DMS114 treated with DMSO at 0.1 percent for 48 hours (cell line): ENCODE data around the gene IVD.
"Not testable (repeated sequence)": the region's sequence is repeated elsewhere in the genome, so short reads cannot be mapped to it uniquely, and the experiment has no call there.

ENCODE experiments used
- DNase-seq: peaks from one replicate; lab custom pipeline; 2025; ENCODE audit not compliant: unreplicated experiment; lab: John Stamatoyannopoulos, UW

Gene IVD

DNA sequence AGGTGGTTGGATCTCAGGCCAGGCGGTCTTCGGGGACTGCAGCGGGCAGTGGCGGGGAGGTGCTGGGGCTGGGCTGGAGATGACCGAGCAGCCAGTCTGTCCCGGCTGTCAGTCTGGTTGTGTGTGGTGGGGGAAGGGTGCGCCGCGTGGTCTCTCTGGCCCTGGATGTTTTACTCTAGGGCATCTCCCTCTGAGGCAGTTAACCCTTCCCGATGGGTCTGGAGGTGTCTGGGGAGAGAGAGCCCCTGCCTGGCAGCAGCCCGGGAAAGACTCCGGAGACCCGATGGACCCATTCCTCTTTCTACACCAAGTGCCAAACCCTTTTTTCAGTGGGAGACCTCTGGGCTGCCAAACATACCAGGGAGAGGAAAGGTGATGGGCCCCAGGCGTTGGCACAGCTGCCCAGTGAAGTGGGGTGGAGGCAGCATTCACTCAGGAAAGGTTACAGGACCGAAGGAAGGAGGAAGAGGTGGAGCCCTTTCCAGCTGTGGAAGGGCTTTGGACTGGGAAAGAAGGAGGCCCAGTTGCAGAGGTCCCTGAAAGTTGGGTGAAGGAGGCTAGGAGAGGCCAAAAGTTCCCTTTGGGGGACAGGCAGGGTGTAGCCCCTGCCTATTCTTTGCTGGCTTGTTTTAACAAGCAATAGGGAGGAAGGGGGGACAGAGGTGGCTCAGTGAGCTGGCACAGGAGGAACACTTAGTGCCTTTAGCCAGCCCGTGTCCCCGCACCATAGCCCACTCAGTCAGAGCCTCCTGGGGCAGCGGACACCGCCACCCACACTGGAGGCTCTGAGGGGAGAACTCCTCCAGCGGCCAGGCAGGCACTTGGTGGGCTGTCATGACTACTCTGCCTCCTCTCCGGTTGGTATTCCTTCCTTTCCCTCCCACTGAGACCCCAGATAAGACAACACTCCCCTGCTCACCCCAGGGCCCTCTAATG lies 32.4 kb downstream of the IVD start:
- no peak for DNase-seq

- DNase-seq = no peak
Measured at GRCh38 chr15:40438712-40439111, 33.1 kb downstream of the IVD start.

- DNase-seq = no peak
Measured at GRCh38 chr15:40439461-40439959, 33.9 kb downstream of the IVD start.

GRCh38 chr15:40439960-40440742 lies 34.6 kb downstream of the IVD start:
- DNase-seq = no peak

GRCh38 chr15:40440743-40441564 lies 35.4 kb downstream of the IVD start, which contains the start of gene BAHD1:
Gene BAHD1, plus strand, starts transcription at chr15:40440953. Its CDS starts 17,512 bp downstream, at chr15:40458465.
- peak; percentile 81 for DNase-seq

DNA sequence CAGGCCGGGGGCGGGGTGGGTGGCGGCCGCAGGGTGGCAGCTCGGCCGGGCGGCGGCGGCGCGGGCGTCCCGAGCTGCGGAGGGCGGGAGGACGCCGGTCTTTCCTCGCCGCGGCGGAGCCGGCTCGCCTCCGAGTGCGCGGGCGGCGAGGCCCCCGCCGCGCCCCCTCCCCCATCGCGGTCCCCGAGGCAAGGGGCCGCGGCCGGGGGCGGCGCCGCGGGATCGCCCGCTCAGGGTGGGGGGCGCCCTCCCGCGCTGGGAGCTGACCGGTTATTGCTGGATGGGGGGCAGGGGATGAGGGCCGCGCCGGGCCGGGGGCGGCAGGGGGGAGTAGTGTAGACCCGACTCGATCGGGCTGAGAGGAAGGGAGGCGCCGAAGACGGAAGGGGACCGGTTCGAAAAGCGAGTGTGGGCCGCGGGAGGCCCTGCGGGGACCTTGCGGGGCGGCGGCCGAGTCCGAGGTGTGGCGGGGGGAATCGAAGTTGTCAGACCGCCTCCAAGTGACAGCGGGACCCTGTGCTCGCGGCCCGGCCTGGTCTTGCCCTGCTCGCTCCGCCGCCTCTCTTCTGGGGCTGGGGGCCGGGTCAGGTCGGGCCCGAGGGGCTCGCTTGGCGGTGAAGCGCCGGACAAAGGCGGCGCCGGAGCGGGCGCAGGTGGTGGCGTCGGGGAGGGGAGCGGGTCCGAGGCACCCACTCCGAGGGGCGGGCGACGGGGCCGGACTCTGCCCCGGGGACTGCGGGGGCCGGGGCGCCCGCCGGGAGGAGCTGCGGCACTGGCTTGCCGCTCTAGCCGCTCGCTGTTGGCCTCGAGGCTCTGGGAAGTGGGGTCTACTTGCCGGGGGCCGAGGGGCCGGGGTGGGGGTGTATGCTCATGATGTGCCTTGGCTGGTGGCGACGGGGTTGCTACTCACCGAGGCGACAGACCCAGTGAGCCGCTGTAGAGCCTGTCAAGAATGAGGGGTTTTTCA lies 36.3 kb downstream of the IVD start:
- DNase-seq = no peak

DNA sequence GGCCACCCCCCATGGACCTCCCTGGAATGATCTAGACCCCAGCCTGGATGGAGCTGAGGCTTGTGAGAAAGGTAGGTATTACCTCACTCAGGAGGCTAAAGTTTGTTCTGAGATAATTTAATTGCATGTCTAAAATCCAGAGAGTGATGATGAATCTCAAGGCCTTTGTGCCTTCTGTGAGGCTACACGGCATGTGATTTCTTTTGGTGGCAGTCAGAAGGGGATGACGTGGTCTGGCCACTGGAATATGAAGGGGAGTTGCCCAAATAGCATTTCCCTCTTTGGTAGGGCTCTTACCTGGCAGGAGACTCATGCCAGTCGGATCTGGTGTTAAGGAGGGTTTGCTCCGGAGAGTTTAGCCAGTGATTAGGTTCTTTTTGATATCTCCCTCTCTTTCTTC lies 37.7 kb downstream of the IVD start:
- DNase-seq = no peak

DNA sequence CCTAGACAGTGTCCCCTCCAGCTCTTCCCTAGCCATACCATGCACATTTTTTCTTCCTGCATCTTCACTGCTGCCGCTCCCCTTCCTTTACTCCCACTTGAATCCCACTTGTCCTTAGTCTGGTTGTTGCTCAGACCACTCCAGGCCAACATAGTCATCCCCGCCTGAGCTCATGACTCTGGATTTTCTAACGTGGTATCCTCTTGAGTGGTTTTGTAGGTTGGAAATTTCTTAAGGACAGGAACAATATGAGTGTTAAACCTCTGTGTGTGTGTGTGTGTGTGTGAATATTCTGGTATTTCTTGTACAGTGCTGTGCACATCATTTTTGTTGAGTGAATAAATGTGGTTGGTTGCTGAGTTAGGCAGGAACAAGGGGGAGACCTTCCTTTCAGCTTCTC lies 38.3 kb downstream of the IVD start:
- DNase-seq = no peak

DNA sequence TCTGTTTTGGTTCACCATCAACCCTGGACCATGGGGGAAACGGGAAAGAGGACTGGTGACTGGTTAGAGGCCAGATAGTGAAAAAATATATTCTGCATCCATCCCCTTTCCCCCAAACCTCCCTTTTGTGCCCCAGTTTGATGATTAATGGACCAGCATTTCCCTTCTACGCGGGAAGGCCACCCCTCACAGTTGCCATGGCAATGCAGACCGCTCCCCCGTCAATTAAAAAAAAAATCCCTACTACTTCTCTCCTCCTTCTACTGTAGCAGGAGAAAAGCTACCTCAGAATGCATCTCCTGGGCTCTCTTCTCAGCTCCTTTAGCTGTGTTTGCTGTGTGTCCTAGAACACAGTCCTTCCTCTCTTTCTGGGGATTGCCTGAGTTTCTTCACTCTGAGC lies 39.1 kb downstream of the IVD start:
- no peak for DNase-seq

- no peak for DNase-seq
Measured at GRCh38 chr15:40445421-40445922, 39.9 kb downstream of the IVD start.

- DNase-seq = no peak
Measured at GRCh38 chr15:40446144-40446543, 40.5 kb downstream of the IVD start.

GRCh38 chr15:40448354-40448753 lies 42.8 kb downstream of the IVD start:
- no peak for DNase-seq

- DNase-seq = no peak
Measured at GRCh38 chr15:40449275-40449674, 43.7 kb downstream of the IVD start.

GRCh38 chr15:40450047-40450446 lies 44.5 kb downstream of the IVD start:
- DNase-seq = no peak

GRCh38 chr15:40451527-40452158 lies 46.0 kb downstream of the IVD start:
- DNase-seq = no peak

DNA sequence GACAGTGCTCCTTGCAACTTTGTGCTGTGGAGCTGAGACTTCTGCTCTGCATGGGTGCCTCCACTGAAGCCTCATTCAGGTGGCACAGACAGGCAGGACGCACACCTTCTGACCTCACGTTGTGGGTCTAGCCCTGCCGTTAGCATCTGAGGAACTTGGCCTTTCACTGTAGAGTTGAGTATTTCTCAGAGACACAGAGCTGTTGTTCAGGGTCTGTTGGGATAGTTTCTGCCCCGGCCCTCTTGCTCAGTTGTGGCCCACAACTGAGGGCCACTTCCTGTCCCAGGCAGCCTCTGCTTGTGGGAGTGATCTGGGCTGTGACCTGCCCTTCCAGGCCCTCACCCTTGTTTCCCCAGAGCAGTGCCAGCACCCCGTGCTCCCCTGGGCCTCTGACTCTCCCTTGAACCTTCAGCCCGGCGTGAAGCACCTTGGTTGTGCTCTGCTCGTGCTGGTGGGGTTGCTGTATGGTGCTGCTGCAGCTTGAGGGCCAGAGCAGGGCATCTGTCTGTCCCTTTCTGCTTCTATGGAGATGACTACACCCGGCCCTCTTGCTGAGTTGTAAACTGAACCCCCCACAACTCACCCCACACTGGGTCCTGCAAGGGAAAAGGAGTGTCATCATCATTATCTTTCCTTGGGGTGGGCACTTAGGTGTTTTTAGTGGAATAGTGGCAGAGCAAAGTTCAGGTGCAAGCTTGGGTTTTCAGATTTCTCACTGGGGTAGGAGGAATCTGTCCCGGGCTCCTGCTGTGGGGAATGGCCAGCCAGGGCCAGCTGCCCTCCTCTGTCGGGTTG lies 46.9 kb downstream of the IVD start:
- no peak for DNase-seq

DNA sequence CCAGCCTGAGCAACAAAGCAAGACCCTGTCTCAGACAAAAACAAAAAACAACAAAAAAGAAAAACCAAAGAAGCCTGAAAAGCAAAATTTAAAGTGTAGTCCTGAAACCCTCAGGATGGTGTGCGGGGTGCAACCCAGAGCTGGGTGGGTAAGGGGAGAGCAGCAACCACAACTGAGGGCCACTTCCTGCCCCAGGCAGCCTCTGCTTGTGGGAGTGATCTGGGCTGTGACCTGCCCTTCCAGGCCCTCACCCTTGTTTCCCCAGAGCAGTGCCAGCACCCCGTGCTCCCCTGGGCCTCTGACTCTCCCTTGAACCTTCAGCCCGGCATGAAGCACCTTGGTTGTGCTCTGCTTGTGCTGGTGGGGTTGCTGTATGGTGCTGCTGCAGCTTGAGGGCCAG lies 48.3 kb downstream of the IVD start:
- DNase-seq = not testable (repeated sequence)

- DNase-seq = no peak
Measured at GRCh38 chr15:40454904-40455391, 49.4 kb downstream of the IVD start.
